ENCODE data around the gene LRRC2. TPM values are rescaled to one million over a fixed set of nuclear protein-coding genes. Genes with fewer than 3 reads are reported as not detected.

The LRRC2 gene
- total and polyA plus RNA-seq, 9 of the 15 experiments (the other 6 are each of a cell fraction or from before 2014, with no cell fraction given) = 0.01 to 0.04 (median 0.03) TPM; not detected in 5

DNA sequence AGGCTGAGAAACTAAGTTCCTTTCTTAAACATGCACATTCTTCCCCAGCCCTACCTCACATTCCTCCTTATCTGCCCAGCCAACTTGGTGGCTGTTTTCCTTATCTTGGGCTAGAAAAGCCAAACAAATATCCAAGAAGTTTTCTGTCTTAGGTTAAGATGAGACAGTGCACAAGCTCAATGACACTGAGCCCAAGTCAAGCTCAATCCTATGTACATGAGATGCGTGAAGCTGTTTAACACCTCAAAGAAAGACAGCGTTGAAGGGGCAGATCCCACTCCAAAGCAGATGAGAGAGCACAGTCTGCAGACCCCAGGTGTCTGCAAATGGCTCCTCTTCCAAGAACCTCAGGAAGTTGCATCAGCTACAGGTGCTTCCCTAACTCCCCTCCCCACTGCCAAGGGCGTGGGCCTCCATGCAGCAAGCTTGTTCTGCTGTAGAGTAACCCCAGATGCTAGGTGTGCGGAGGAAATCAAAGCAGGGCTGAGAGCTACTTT is 16.6 kb downstream of the LRRC2 start (continued):
- TF ChIP-seq, protein P1, sequence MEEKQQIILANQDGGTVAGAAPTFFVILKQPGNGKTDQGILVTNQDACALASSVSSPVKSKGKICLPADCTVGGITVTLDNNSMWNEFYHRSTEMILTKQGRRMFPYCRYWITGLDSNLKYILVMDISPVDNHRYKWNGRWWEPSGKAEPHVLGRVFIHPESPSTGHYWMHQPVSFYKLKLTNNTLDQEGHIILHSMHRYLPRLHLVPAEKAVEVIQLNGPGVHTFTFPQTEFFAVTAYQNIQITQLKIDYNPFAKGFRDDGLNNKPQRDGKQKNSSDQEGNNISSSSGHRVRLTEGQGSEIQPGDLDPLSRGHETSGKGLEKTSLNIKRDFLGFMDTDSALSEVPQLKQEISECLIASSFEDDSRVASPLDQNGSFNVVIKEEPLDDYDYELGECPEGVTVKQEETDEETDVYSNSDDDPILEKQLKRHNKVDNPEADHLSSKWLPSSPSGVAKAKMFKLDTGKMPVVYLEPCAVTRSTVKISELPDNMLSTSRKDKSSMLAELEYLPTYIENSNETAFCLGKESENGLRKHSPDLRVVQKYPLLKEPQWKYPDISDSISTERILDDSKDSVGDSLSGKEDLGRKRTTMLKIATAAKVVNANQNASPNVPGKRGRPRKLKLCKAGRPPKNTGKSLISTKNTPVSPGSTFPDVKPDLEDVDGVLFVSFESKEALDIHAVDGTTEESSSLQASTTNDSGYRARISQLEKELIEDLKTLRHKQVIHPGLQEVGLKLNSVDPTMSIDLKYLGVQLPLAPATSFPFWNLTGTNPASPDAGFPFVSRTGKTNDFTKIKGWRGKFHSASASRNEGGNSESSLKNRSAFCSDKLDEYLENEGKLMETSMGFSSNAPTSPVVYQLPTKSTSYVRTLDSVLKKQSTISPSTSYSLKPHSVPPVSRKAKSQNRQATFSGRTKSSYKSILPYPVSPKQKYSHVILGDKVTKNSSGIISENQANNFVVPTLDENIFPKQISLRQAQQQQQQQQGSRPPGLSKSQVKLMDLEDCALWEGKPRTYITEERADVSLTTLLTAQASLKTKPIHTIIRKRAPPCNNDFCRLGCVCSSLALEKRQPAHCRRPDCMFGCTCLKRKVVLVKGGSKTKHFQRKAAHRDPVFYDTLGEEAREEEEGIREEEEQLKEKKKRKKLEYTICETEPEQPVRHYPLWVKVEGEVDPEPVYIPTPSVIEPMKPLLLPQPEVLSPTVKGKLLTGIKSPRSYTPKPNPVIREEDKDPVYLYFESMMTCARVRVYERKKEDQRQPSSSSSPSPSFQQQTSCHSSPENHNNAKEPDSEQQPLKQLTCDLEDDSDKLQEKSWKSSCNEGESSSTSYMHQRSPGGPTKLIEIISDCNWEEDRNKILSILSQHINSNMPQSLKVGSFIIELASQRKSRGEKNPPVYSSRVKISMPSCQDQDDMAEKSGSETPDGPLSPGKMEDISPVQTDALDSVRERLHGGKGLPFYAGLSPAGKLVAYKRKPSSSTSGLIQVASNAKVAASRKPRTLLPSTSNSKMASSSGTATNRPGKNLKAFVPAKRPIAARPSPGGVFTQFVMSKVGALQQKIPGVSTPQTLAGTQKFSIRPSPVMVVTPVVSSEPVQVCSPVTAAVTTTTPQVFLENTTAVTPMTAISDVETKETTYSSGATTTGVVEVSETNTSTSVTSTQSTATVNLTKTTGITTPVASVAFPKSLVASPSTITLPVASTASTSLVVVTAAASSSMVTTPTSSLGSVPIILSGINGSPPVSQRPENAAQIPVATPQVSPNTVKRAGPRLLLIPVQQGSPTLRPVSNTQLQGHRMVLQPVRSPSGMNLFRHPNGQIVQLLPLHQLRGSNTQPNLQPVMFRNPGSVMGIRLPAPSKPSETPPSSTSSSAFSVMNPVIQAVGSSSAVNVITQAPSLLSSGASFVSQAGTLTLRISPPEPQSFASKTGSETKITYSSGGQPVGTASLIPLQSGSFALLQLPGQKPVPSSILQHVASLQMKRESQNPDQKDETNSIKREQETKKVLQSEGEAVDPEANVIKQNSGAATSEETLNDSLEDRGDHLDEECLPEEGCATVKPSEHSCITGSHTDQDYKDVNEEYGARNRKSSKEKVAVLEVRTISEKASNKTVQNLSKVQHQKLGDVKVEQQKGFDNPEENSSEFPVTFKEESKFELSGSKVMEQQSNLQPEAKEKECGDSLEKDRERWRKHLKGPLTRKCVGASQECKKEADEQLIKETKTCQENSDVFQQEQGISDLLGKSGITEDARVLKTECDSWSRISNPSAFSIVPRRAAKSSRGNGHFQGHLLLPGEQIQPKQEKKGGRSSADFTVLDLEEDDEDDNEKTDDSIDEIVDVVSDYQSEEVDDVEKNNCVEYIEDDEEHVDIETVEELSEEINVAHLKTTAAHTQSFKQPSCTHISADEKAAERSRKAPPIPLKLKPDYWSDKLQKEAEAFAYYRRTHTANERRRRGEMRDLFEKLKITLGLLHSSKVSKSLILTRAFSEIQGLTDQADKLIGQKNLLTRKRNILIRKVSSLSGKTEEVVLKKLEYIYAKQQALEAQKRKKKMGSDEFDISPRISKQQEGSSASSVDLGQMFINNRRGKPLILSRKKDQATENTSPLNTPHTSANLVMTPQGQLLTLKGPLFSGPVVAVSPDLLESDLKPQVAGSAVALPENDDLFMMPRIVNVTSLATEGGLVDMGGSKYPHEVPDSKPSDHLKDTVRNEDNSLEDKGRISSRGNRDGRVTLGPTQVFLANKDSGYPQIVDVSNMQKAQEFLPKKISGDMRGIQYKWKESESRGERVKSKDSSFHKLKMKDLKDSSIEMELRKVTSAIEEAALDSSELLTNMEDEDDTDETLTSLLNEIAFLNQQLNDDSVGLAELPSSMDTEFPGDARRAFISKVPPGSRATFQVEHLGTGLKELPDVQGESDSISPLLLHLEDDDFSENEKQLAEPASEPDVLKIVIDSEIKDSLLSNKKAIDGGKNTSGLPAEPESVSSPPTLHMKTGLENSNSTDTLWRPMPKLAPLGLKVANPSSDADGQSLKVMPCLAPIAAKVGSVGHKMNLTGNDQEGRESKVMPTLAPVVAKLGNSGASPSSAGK (IDR thresholded peaks at IDR 0.05) = peak; percentile 40
- peak; percentile 58; the same call in 1 of the 2 replicates for TF ChIP-seq GABPB1 (CRISPR knock-in tag; IDR thresholded peaks at IDR 0.05)
- no peak for TF ChIP-seq RBM34 (IDR thresholded peaks at IDR 0.05; ENCODE audit: borderline replicate concordance, insufficient read depth, low read length)
- TF ChIP-seq KLF16 (IDR thresholded peaks at IDR 0.05) = peak; percentile 88
- peak; percentile 80 for TF ChIP-seq CEBPB (tag; IDR thresholded peaks at IDR 0.05)
- 0 out of 2 replicates have a peak, but pooled peaks have one; percentile 13 for TF ChIP-seq TOE1 (IDR thresholded peaks at IDR 0.05; ENCODE audit: borderline replicate concordance)
- no peak for TF ChIP-seq TOE1 (CRISPR knock-in tag; IDR thresholded peaks at IDR 0.05; ENCODE audit: borderline replicate concordance, low read depth)
- TF ChIP-seq, protein P2, sequence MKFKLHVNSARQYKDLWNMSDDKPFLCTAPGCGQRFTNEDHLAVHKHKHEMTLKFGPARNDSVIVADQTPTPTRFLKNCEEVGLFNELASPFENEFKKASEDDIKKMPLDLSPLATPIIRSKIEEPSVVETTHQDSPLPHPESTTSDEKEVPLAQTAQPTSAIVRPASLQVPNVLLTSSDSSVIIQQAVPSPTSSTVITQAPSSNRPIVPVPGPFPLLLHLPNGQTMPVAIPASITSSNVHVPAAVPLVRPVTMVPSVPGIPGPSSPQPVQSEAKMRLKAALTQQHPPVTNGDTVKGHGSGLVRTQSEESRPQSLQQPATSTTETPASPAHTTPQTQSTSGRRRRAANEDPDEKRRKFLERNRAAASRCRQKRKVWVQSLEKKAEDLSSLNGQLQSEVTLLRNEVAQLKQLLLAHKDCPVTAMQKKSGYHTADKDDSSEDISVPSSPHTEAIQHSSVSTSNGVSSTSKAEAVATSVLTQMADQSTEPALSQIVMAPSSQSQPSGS (CRISPR knock-in tag; IDR thresholded peaks at IDR 0.05) = no peak
- TF ChIP-seq GATAD2A (IDR thresholded peaks at IDR 0.05) = peak; percentile 82; the same call in 1 of the 2 replicates
- no peak for TF ChIP-seq TAF9B (IDR thresholded peaks at IDR 0.05; ENCODE audit: partially characterized antibody)
- 0 out of 2 replicates have a peak, but pooled peaks have one; percentile 51 for TF ChIP-seq HEY1 (CRISPR knock-in tag; IDR thresholded peaks at IDR 0.05; ENCODE audit: borderline replicate concordance)
